Stimulated activated CD4-positive, alpha-beta T cell treated with anti-CD3 and anti-CD28 coated beads, Interleukin-4, amount 100 ng/mL, for 48 hours (primary cell): ENCODE data around the gene CDH22.

Experiments
- DNase-seq, 2 donors: peaks; one replicate each; pipeline ENCODE4 v3.0.0-alpha.2; 2020; ENCODE audit warnings: low read depth in 2 of 2

The CDH22 gene

GRCh38 chr20:46172455-46172854 lies 135.8 kb downstream of the CDH22 start:
- DNase-seq: no peak

- DNase-seq: no peak
Observed at GRCh38 chr20:46171909-46172308, 136.4 kb downstream of the CDH22 start.

- no peak for DNase-seq
Observed at GRCh38 chr20:46171476-46171875, 136.8 kb downstream of the CDH22 start.

GRCh38 chr20:46169245-46170171 lies 138.8 kb downstream of the CDH22 start:
- DNase-seq: no peak

- no peak for DNase-seq
Observed at GRCh38 chr20:46168438-46168837, 139.9 kb downstream of the CDH22 start.

GRCh38 chr20:46167080-46167479 lies 141.2 kb downstream of the CDH22 start:
- DNase-seq: no peak

GRCh38 chr20:46164254-46164653 lies 144.0 kb downstream of the CDH22 start:
- DNase-seq: no peak

- DNase-seq: no peak
Observed at GRCh38 chr20:46161921-46162320, 146.4 kb downstream of the CDH22 start.

- no peak for DNase-seq
Observed at GRCh38 chr20:46160661-46161060, 147.6 kb downstream of the CDH22 start.

GRCh38 chr20:46159101-46159897 lies 149.0 kb downstream of the CDH22 start:
- no peak for DNase-seq

GRCh38 chr20:46158476-46158987 lies 149.8 kb downstream of the CDH22 start:
- no peak for DNase-seq

GRCh38 chr20:46157625-46158024 lies 150.7 kb downstream of the CDH22 start:
- DNase-seq: no peak

GRCh38 chr20:46157076-46157592 lies 151.2 kb downstream of the CDH22 start:
- no peak for DNase-seq

- DNase-seq: no peak
Observed at GRCh38 chr20:46156065-46156464, 152.2 kb downstream of the CDH22 start.

GRCh38 chr20:46154796-46155195 lies 153.5 kb downstream of the CDH22 start:
- DNase-seq: no peak

GRCh38 chr20:46154305-46154704 lies 154.0 kb downstream of the CDH22 start:
- DNase-seq: no peak

- no peak for DNase-seq
Observed at GRCh38 chr20:46152824-46153586, 155.3 kb downstream of the CDH22 start.

GRCh38 chr20:46151936-46152335 lies 156.4 kb downstream of the CDH22 start:
- DNase-seq: peak; percentile 9 to 32

- DNase-seq: no peak
Observed at GRCh38 chr20:46150943-46151342, 157.4 kb downstream of the CDH22 start.

GRCh38 chr20:46148313-46149208 lies 159.7 kb downstream of the CDH22 start:
- no peak for DNase-seq

- no peak for DNase-seq
Observed at GRCh38 chr20:46145713-46146112, 162.6 kb downstream of the CDH22 start.
